ENCODE results near the gene ASPN. TPM values are rescaled to one million over a fixed set of nuclear protein-coding genes. Genes with fewer than 3 reads are reported as not detected.

Gene ASPN
- total and polyA plus RNA-seq, 2 experiments from 2014 or later, result 14.0 to 35.3 TPM

DNA sequence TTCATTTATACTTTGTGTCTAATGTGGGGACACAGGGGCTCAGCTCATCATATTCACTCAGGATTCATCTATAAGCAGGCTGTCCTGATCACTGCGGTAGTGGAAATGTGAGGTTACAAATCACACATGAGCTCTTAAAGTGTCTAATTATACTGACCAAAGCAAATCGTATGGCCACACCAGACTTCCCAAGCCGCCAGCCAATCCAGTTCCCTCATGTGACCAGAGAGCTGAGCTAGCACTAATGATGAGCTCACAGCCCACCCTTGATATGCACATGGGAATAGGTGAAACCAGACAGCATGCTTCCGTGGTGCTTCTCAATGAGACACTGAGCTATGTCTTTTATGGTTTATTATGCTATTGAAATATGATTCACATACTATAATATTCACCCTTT is 35.9 kb upstream of the ASPN start:
- DNase-seq (ENCODE audit: low spot score), result no peak
- Histone ChIP-seq H4K20me1 (ENCODE audit: insufficient read depth, poor library complexity, severe bottlenecking) (no peaks in the 10 kb centered on the region), H3K79me2 (no peaks in the 10 kb centered on the region), H3K4me1 (ENCODE audit: insufficient read depth) (peaks cover 7% of the 10 kb centered on the region), H3K27ac (no peak overlapping the region), H3K4me3 (no peak overlapping the region), H2AFZ (no peak overlapping the region), H3K4me2 (no peak overlapping the region), H3K36me3 (replicated peaks; ENCODE audit: insufficient read depth, low read depth) (no peaks in the 10 kb centered on the region), H3K9me3 (ENCODE audit: low read depth) (no peaks in the 10 kb centered on the region), H3K9me2 (replicated peaks; ENCODE audit: insufficient read depth) (no peaks in the 10 kb centered on the region), H3K27me3 (no peaks in the 10 kb centered on the region)
- TF ChIP-seq EZH2 (IDR thresholded peaks at IDR 0.05; ENCODE audit: borderline replicate concordance) (no peak), EZH2phosphoT487 (IDR thresholded peaks at IDR 0.05; ENCODE audit: low read depth, severe bottlenecking, unreplicated experiment) (no peak)
- TF ChIP-seq, protein P1, sequence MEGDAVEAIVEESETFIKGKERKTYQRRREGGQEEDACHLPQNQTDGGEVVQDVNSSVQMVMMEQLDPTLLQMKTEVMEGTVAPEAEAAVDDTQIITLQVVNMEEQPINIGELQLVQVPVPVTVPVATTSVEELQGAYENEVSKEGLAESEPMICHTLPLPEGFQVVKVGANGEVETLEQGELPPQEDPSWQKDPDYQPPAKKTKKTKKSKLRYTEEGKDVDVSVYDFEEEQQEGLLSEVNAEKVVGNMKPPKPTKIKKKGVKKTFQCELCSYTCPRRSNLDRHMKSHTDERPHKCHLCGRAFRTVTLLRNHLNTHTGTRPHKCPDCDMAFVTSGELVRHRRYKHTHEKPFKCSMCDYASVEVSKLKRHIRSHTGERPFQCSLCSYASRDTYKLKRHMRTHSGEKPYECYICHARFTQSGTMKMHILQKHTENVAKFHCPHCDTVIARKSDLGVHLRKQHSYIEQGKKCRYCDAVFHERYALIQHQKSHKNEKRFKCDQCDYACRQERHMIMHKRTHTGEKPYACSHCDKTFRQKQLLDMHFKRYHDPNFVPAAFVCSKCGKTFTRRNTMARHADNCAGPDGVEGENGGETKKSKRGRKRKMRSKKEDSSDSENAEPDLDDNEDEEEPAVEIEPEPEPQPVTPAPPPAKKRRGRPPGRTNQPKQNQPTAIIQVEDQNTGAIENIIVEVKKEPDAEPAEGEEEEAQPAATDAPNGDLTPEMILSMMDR (IDR thresholded peaks at IDR 0.05; ENCODE audit: poor library complexity), result no peak
- 85% methylated on average over 4 of the region's 4 CpGs for WGBS (ENCODE audit: low lambda C conversion rate, missing lambda C conversion rate)

DNA sequence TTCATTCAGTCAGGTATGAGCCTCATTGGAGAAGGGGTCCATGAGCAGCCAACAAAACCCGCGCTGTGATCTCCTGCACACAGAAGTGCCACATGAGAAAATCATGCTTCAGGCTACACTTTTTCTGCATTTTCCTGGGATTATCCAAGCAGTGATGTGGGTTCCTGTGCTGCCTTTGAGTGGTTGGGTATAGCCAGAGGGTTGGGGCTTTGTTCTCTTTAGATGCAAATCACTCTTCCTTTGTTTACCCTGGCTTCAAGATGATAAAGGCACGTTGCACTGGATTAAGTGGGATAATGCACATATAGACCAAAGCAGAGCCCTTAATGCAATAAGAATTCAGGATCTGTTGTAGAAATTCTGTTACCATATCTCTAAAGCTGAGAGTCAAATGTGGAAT is 34.7 kb upstream of the ASPN start:
- Histone ChIP-seq H4K20me1 (ENCODE audit: insufficient read depth, poor library complexity, severe bottlenecking) (no peaks in the 10 kb centered on the region), H3K36me3 (replicated peaks; ENCODE audit: insufficient read depth, low read depth) (no peaks in the 10 kb centered on the region), H3K27me3 (no peaks in the 10 kb centered on the region), H3K9me2 (replicated peaks; ENCODE audit: insufficient read depth) (no peaks in the 10 kb centered on the region), H3K9me3 (ENCODE audit: low read depth) (no peaks in the 10 kb centered on the region), H3K27ac (no peak overlapping the region), H3K4me1 (ENCODE audit: insufficient read depth) (peaks cover 10% of the 10 kb centered on the region), H3K4me3 (no peak overlapping the region), H3K4me2 (no peak overlapping the region), H3K79me2 (no peaks in the 10 kb centered on the region), H2AFZ (no peak overlapping the region)
- 41% methylated on average over 3 of the region's 3 CpGs for WGBS (ENCODE audit: low lambda C conversion rate, missing lambda C conversion rate)
- TF ChIP-seq, protein P1 (IDR thresholded peaks at IDR 0.05; ENCODE audit: poor library complexity), result no peak
- TF ChIP-seq EZH2phosphoT487 (IDR thresholded peaks at IDR 0.05; ENCODE audit: low read depth, severe bottlenecking, unreplicated experiment), result no peak
- TF ChIP-seq EZH2 (IDR thresholded peaks at IDR 0.05; ENCODE audit: borderline replicate concordance), result no peak
- no peak for DNase-seq (ENCODE audit: low spot score)

DNA sequence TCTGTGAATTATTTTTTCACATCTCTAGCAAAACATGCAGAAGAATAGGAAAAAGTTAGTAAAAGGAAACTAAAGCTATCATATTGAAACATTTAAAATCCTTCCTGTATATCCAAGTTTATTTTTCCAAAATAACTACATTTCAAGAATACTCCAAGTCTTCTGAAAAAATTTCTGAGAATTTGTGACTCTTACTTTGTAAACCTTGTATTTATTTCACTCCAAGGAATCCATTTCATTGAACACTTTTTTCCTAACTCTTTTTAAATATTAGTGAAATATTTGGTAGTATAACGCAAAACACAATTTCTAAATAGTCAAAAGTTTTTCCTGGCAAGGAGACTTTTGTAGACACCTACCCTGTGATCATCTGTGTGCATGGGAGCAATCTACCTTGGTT is 34.2 kb upstream of the ASPN start:
- Histone ChIP-seq H3K4me2 (no peak overlapping the region), H3K27me3 (no peaks in the 10 kb centered on the region), H3K4me3 (no peak overlapping the region), H3K9me3 (ENCODE audit: low read depth) (no peaks in the 10 kb centered on the region), H3K36me3 (replicated peaks; ENCODE audit: insufficient read depth, low read depth) (no peaks in the 10 kb centered on the region), H3K79me2 (no peaks in the 10 kb centered on the region), H3K4me1 (ENCODE audit: insufficient read depth) (peaks cover 10% of the 10 kb centered on the region), H3K27ac (no peak overlapping the region), H4K20me1 (ENCODE audit: insufficient read depth, poor library complexity, severe bottlenecking) (no peaks in the 10 kb centered on the region), H3K9me2 (replicated peaks; ENCODE audit: insufficient read depth) (no peaks in the 10 kb centered on the region), H2AFZ (no peak overlapping the region)
- WGBS (ENCODE audit: low lambda C conversion rate, missing lambda C conversion rate), result 100% methylated on average over 1 of the region's 1 CpG
- no peak for DNase-seq (ENCODE audit: low spot score)
- TF ChIP-seq, protein P1 (IDR thresholded peaks at IDR 0.05; ENCODE audit: poor library complexity), result no peak
- no peak for TF ChIP-seq EZH2phosphoT487 (IDR thresholded peaks at IDR 0.05; ENCODE audit: low read depth, severe bottlenecking, unreplicated experiment)

DNA sequence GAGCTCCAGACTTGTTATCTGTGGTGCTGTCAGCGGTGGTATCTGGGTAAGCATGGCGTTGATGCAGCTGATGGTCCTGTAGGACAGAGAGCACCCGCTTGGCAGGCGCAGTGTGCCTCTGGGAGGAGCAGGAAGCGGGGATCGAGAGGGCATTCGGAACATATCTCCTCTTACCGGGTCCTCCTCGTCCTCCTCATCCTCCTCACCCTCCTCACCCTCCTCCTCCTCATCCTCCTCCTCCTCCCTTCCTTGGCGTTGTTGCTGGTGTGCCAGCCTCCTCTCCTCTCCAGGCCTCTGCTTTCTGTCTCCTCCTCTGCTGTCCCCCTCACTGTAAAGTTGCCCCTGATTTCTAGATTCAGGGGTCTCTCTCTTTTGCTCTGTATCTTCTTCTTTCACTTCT is 32.3 kb upstream of the ASPN start:
- no peak overlapping the region for H3K4me3 ChIP-seq
- no peak overlapping the region for H3K27ac ChIP-seq
- H3K36me3 ChIP-seq (replicated peaks; ENCODE audit: insufficient read depth, low read depth), result no peaks in the 10 kb centered on the region
- H4K20me1 ChIP-seq (ENCODE audit: insufficient read depth, poor library complexity, severe bottlenecking), result no peaks in the 10 kb centered on the region
- no peak overlapping the region for H2AFZ ChIP-seq
- no peaks in the 10 kb centered on the region for H3K9me2 ChIP-seq (replicated peaks; ENCODE audit: insufficient read depth)
- DNase-seq (ENCODE audit: low spot score), result no peak
- no peaks in the 10 kb centered on the region for H3K79me2 ChIP-seq
- no peaks in the 10 kb centered on the region for H3K27me3 ChIP-seq
- no peaks in the 10 kb centered on the region for H3K9me3 ChIP-seq (ENCODE audit: low read depth)
- no peak overlapping the region for H3K4me2 ChIP-seq
- 94% methylated on average over 10 of the region's 10 CpGs for WGBS (ENCODE audit: low lambda C conversion rate, missing lambda C conversion rate)
- no peak for TF ChIP-seq EZH2phosphoT487 (IDR thresholded peaks at IDR 0.05; ENCODE audit: low read depth, severe bottlenecking, unreplicated experiment)
- TF ChIP-seq EZH2 (IDR thresholded peaks at IDR 0.05; ENCODE audit: borderline replicate concordance), result no peak
- TF ChIP-seq, protein P1 (IDR thresholded peaks at IDR 0.05; ENCODE audit: poor library complexity), result no peak
- H3K4me1 ChIP-seq (ENCODE audit: insufficient read depth), result peaks cover 10% of the 10 kb centered on the region

All from hepatocyte (in vitro differentiated cells).